Measurements from ENCODE around the gene CDC45.

Gene CDC45

DNA sequence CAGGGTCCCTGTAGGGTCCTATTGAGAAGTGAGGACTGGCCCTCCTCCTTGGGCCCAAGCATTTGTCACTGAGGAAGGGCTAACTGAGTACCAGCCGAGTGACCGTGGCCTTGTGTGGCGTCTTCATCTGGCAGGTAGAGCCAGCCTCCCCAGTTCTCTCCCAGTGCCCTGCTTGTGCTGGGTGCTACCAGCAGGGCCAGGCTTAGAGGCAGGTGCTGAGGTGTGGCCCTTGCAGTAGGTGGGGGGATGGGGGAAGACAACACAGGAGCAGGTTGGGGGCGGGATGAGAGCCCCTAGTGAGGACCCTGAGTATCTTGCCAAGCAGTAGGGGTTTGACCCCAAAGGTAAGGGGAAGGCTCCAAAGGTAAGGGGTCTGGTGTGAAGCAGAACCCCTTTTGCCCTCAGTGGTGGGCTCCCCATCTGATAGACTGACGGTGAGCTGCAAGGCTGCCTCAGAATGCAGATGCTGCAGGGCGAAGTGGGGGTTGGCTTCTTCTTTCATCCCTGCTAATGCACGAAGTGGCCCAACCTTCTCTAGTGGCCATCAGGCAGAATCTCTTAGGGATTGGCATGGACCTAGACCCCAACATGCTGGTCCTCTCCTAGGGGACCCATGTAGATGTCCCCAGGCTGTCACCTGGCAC, 19.6 kb downstream of the CDC45 start:
- Histone ChIP-seq H3K27me3 (ENCODE audit: control insufficient read depth, low read length) (no peaks in the 10 kb centered on the region), H3K79me2 (ENCODE audit: control insufficient read depth, low read length) (no peaks in the 10 kb centered on the region), H3K4me1 (ENCODE audit: control insufficient read depth, low read length) (no peaks in the 10 kb centered on the region), H3K36me3 (ENCODE audit: control insufficient read depth, low read length) (peaks cover 78% of the 10 kb centered on the region), H3K4me2 (ENCODE audit: low read length) (no peak overlapping the region), H4K20me1 (ENCODE audit: control insufficient read depth, insufficient read depth, low read depth, low read length) (no peaks in the 10 kb centered on the region), H3K27ac (ENCODE audit: low read depth, low read length) (no peak overlapping the region), H3K9me3 (ENCODE audit: control insufficient read depth, insufficient read depth, low read length) (no peaks in the 10 kb centered on the region), H3F3A (ENCODE audit: control insufficient read depth, insufficient read depth) (peaks cover 3% of the 10 kb centered on the region; the same call in 1 of the 2 replicates), H3K9me2 (replicated peaks; ENCODE audit: control insufficient read depth, low read length) (no peaks in the 10 kb centered on the region), H3K4me3 (ENCODE audit: low read length) (no peak overlapping the region)
- TF ChIP-seq, protein P1, sequence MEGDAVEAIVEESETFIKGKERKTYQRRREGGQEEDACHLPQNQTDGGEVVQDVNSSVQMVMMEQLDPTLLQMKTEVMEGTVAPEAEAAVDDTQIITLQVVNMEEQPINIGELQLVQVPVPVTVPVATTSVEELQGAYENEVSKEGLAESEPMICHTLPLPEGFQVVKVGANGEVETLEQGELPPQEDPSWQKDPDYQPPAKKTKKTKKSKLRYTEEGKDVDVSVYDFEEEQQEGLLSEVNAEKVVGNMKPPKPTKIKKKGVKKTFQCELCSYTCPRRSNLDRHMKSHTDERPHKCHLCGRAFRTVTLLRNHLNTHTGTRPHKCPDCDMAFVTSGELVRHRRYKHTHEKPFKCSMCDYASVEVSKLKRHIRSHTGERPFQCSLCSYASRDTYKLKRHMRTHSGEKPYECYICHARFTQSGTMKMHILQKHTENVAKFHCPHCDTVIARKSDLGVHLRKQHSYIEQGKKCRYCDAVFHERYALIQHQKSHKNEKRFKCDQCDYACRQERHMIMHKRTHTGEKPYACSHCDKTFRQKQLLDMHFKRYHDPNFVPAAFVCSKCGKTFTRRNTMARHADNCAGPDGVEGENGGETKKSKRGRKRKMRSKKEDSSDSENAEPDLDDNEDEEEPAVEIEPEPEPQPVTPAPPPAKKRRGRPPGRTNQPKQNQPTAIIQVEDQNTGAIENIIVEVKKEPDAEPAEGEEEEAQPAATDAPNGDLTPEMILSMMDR (IDR thresholded peaks at IDR 0.05; ENCODE audit: low read depth, low read length, poor library complexity, severe bottlenecking) = no peak
- no peak for TF ChIP-seq EZH2phosphoT487 (IDR thresholded peaks at IDR 0.05; ENCODE audit: borderline replicate concordance, low read length)

DNA sequence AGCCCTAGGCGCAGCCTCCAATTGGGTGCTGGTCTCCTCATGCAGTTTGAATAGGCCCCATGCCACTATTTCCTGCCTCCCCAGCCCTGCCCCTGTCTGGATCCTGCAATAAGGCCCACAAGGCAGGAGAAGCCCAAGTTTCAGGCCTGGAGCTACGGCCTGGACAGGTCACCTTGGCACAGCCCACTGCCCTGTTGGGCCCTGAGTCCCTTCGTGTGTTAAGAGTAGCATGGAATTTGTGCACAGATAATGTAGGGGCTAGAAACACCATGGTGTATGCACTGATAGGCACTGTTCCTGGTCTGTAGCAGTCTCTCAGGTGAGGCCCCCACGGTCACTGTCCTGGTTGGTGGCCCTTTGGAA, 20.1 kb downstream of the CDC45 start:
- Histone ChIP-seq H3K4me2 (ENCODE audit: low read length) (no peak overlapping the region), H3K9me3 (ENCODE audit: control insufficient read depth, insufficient read depth, low read length) (no peaks in the 10 kb centered on the region), H3K36me3 (ENCODE audit: control insufficient read depth, low read length) (peaks cover 73% of the 10 kb centered on the region), H3K4me3 (ENCODE audit: low read length) (no peak overlapping the region), H3K27me3 (ENCODE audit: control insufficient read depth, low read length) (no peaks in the 10 kb centered on the region), H3K4me1 (ENCODE audit: control insufficient read depth, low read length) (no peaks in the 10 kb centered on the region), H3K79me2 (ENCODE audit: control insufficient read depth, low read length) (no peaks in the 10 kb centered on the region), H4K20me1 (ENCODE audit: control insufficient read depth, insufficient read depth, low read depth, low read length) (no peaks in the 10 kb centered on the region), H3K9me2 (replicated peaks; ENCODE audit: control insufficient read depth, low read length) (no peaks in the 10 kb centered on the region), H3F3A (ENCODE audit: control insufficient read depth, insufficient read depth) (peaks cover 3% of the 10 kb centered on the region; the same call in 1 of the 2 replicates), H3K27ac (ENCODE audit: low read depth, low read length) (no peak overlapping the region)
- no peak for TF ChIP-seq EZH2phosphoT487 (IDR thresholded peaks at IDR 0.05; ENCODE audit: borderline replicate concordance, low read length)
- TF ChIP-seq, protein P1 (IDR thresholded peaks at IDR 0.05; ENCODE audit: low read depth, low read length, poor library complexity, severe bottlenecking) = no peak

DNA sequence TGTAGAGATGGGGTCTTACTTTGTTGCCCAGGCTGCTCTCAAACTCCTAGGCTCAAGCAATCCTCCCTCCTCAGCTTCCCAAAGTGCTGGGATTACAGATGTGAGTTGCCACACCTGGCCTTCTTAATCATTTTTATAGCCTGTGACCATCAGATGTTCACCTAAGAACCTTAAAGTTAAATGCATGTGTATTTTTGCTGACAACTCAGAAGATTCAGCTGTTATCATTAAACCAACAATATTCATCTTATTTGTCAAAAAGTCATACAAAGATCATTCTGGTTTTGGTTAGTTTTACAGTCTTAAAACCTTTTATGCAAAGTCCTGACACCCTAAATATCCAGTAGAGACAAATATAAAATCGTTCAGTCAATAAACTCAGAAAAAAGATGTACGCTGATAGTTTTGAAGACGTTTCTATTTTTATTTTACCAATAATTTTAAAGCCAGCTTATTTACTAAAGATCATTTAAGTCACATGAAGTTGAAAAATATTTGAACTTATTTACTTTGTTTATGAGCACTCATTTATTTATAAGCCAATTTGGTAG, 22.3 kb downstream of the CDC45 start:
- no peak overlapping the region for H3K27ac ChIP-seq (ENCODE audit: low read depth, low read length)
- TF ChIP-seq EZH2phosphoT487 (IDR thresholded peaks at IDR 0.05; ENCODE audit: borderline replicate concordance, low read length) = no peak
- TF ChIP-seq, protein P1 (IDR thresholded peaks at IDR 0.05; ENCODE audit: low read depth, low read length, poor library complexity, severe bottlenecking) = no peak
- no peaks in the 10 kb centered on the region for H3K79me2 ChIP-seq (ENCODE audit: control insufficient read depth, low read length)
- H3F3A ChIP-seq (ENCODE audit: control insufficient read depth, insufficient read depth) = peaks cover 3% of the 10 kb centered on the region; the same call in 1 of the 2 replicates
- H3K9me3 ChIP-seq (ENCODE audit: control insufficient read depth, insufficient read depth, low read length) = no peaks in the 10 kb centered on the region
- peaks cover 60% of the 10 kb centered on the region for H3K36me3 ChIP-seq (ENCODE audit: control insufficient read depth, low read length)
- H3K9me2 ChIP-seq (replicated peaks; ENCODE audit: control insufficient read depth, low read length) = no peaks in the 10 kb centered on the region
- H3K27me3 ChIP-seq (ENCODE audit: control insufficient read depth, low read length) = no peaks in the 10 kb centered on the region
- H4K20me1 ChIP-seq (ENCODE audit: control insufficient read depth, insufficient read depth, low read depth, low read length) = no peaks in the 10 kb centered on the region
- no peak overlapping the region for H3K4me2 ChIP-seq (ENCODE audit: low read length)
- no peak overlapping the region for H3K4me3 ChIP-seq (ENCODE audit: low read length)
- H3K4me1 ChIP-seq (ENCODE audit: control insufficient read depth, low read length) = no peaks in the 10 kb centered on the region
